Astrocyte of the spinal cord (primary cell): ENCODE measurements around the gene ASPSCR1.

Experiments used
- DNase-seq: peaks from one replicate; pipeline ENCODE4 v3.0.0; 2011; ENCODE audit warnings: low read depth, low spot score
- H3K4me3 ChIP-seq: 2 replicates; pipeline ENCODE4 v1.5.1; 2011; ENCODE audit warnings: low read depth, mild to moderate bottlenecking, low read length, moderate library complexity
- CTCF ChIP-seq: IDR thresholded peaks from 2 replicates; pipeline ENCODE4 v1.5.1; 2012; ENCODE audit warnings: low read depth, mild to moderate bottlenecking, low read length, inconsistent platforms
- in situ Hi-C: cut with HindIII; loops from 2 replicates; pipeline ENCODE4 v1.10.0; 2017; ENCODE audit warnings: low sequenced_read_pairs

Gene ASPSCR1

GRCh38 chr17:82029391-82029790 lies 52.0 kb downstream of the ASPSCR1 start:
- no peak for DNase-seq
- H3K4me3 ChIP-seq: no peak overlapping the region
- no peak for TF ChIP-seq CTCF
- in situ Hi-C loops: no loop called here

GRCh38 chr17:82029990-82030469 lies 52.6 kb downstream of the ASPSCR1 start:
- no peak overlapping the region for H3K4me3 ChIP-seq
- in situ Hi-C loops: no loop called here
- no peak for DNase-seq

GRCh38 chr17:82030470-82031302 lies 53.3 kb downstream of the ASPSCR1 start:
- DNase-seq: peak; percentile 84
- peak overlapping the region; percentile 43 for H3K4me3 ChIP-seq
- peak; percentile 79 for TF ChIP-seq CTCF
- in situ Hi-C loops: no loop called here

More at GRCh38 chr17:82029990-82030469, 52.6 kb downstream of the ASPSCR1 start:
- no peak for TF ChIP-seq CTCF

- in situ Hi-C loops: no loop called here
- DNase-seq: no peak
- peak within 1 kb of the TSS; percentile 60 for H3K4me3 ChIP-seq
- no peak for TF ChIP-seq CTCF
Observed at GRCh38 chr17:82031303-82031884, 54.0 kb downstream of the ASPSCR1 start, which contains the start of gene RAC3. TSS of gene RAC3 (plus strand) at chr17:82031678. CDS start at chr17:82031762, 84 bp downstream.

- H3K4me3 ChIP-seq: peak overlapping the region; percentile 60
- no peak for TF ChIP-seq CTCF
- in situ Hi-C loops: no loop called here
- DNase-seq: no peak
Observed at GRCh38 chr17:82031885-82032627, 54.6 kb downstream of the ASPSCR1 start.

GRCh38 chr17:82033359-82034085 lies 56.1 kb downstream of the ASPSCR1 start:
- H3K4me3 ChIP-seq: no peak overlapping the region
- DNase-seq: no peak
- no peak for TF ChIP-seq CTCF
- in situ Hi-C loops: no loop called here
